ENCODE results near the gene GPR142.

Gene GPR142

GRCh38 chr17:74367206-74367605, at the start of gene GPR142:
Gene GPR142, plus strand, starts transcription at chr17:74367506. Its CDS starts 2,035 bp downstream, at chr17:74369541.
- no peak for TF ChIP-seq ZNF274 (IDR thresholded peaks at IDR 0.05; ENCODE audit: low read depth, low read length)
- H3K4me3 ChIP-seq (ENCODE audit: low read length) = no peak within 1 kb of the TSS

- TF ChIP-seq ZNF274 (IDR thresholded peaks at IDR 0.05; ENCODE audit: low read depth, low read length) = no peak
These were observed 48.9 kb upstream of the GPR142 start for GRCh38 chr17:74318391-74318790.

GRCh38 chr17:74324521-74324920, 42.8 kb upstream of the GPR142 start:
- no peak overlapping the region for H3K4me3 ChIP-seq (ENCODE audit: low read length)
- no peak for TF ChIP-seq ZNF274 (IDR thresholded peaks at IDR 0.05; ENCODE audit: low read depth, low read length)

More at GRCh38 chr17:74318391-74318790, 48.9 kb upstream of the GPR142 start:
- no peak overlapping the region for H3K4me3 ChIP-seq (ENCODE audit: low read length)

- no peak overlapping the region for H3K4me3 ChIP-seq (ENCODE audit: low read length)
- TF ChIP-seq ZNF274 (IDR thresholded peaks at IDR 0.05; ENCODE audit: low read depth, low read length) = no peak
These were observed 41.9 kb upstream of the GPR142 start for GRCh38 chr17:74325376-74325742.

GRCh38 chr17:74325743-74326379, 41.4 kb upstream of the GPR142 start, which contains the start of gene KIF19:
Gene KIF19, plus strand, starts transcription at chr17:74326226. Its CDS starts 124 bp downstream, at chr17:74326350.
- TF ChIP-seq ZNF274 (IDR thresholded peaks at IDR 0.05; ENCODE audit: low read depth, low read length) = no peak
- no peak within 1 kb of the TSS; the same call in 1 of the 2 replicates for H3K4me3 ChIP-seq (ENCODE audit: low read length)

GRCh38 chr17:74326506-74326905, 40.8 kb upstream of the GPR142 start:
- TF ChIP-seq ZNF274 (IDR thresholded peaks at IDR 0.05; ENCODE audit: low read depth, low read length) = no peak
- no peak overlapping the region; the same call in 1 of the 2 replicates for H3K4me3 ChIP-seq (ENCODE audit: low read length)

GRCh38 chr17:74328487-74328886, 38.8 kb upstream of the GPR142 start:
- no peak overlapping the region for H3K4me3 ChIP-seq (ENCODE audit: low read length)
- no peak for TF ChIP-seq ZNF274 (IDR thresholded peaks at IDR 0.05; ENCODE audit: low read depth, low read length)

GRCh38 chr17:74329378-74329777, 37.9 kb upstream of the GPR142 start:
- no peak for TF ChIP-seq ZNF274 (IDR thresholded peaks at IDR 0.05; ENCODE audit: low read depth, low read length)
- no peak overlapping the region for H3K4me3 ChIP-seq (ENCODE audit: low read length)

GRCh38 chr17:74330446-74330845, 36.9 kb upstream of the GPR142 start:
- no peak for TF ChIP-seq ZNF274 (IDR thresholded peaks at IDR 0.05; ENCODE audit: low read depth, low read length)

GRCh38 chr17:74332017-74332650, 35.2 kb upstream of the GPR142 start:
- no peak overlapping the region for H3K4me3 ChIP-seq (ENCODE audit: low read length)
- TF ChIP-seq ZNF274 (IDR thresholded peaks at IDR 0.05; ENCODE audit: low read depth, low read length) = no peak

More at GRCh38 chr17:74330446-74330845, 36.9 kb upstream of the GPR142 start:
- no peak overlapping the region for H3K4me3 ChIP-seq (ENCODE audit: low read length)

- no peak for TF ChIP-seq ZNF274 (IDR thresholded peaks at IDR 0.05; ENCODE audit: low read depth, low read length)
- H3K4me3 ChIP-seq (ENCODE audit: low read length) = no peak overlapping the region
These were observed 34.5 kb upstream of the GPR142 start for GRCh38 chr17:74332763-74333283.

- no peak overlapping the region for H3K4me3 ChIP-seq (ENCODE audit: low read length)
- no peak for TF ChIP-seq ZNF274 (IDR thresholded peaks at IDR 0.05; ENCODE audit: low read depth, low read length)
These were observed 32.8 kb upstream of the GPR142 start for GRCh38 chr17:74334393-74335039.

GRCh38 chr17:74335529-74336062, 31.7 kb upstream of the GPR142 start:
- no peak overlapping the region for H3K4me3 ChIP-seq (ENCODE audit: low read length)

GRCh38 chr17:74336307-74336706, 31.0 kb upstream of the GPR142 start:
- TF ChIP-seq ZNF274 (IDR thresholded peaks at IDR 0.05; ENCODE audit: low read depth, low read length) = no peak
- no peak overlapping the region for H3K4me3 ChIP-seq (ENCODE audit: low read length)

More at GRCh38 chr17:74335529-74336062, 31.7 kb upstream of the GPR142 start:
- TF ChIP-seq ZNF274 (IDR thresholded peaks at IDR 0.05; ENCODE audit: low read depth, low read length) = no peak
